Head of caudate nucleus (tissue), 42 donors: ENCODE data around the gene RIMS1.
A peak's percentile ranks its signal among the peaks of the same experiment; 100 is the strongest.
"Not testable (repeated sequence)": the region's sequence is repeated elsewhere in the genome, so short reads cannot be mapped to it uniquely, and the experiment has no call there.

ENCODE experiments used
- DNase-seq, 42 donors: peaks; one replicate each; pipeline versions ENCODE4 v3.0.0 to v3.0.0-alpha.2; 2020 to 2021; ENCODE audit warnings: mixed read lengths in 7 of 42
- intact Hi-C: fragments of 100-400 bp; cut with DNase I; formaldehyde crosslinking; loops from one replicate; pipeline ENCODE4 v1.15.0; 2022

RIMS1 gene

GRCh38 chr6:72288592-72288991 lies 402.2 kb downstream of the RIMS1 start:
- intact Hi-C loops: no loop called here
- DNase-seq: no peak

GRCh38 chr6:72290620-72291019 lies 404.3 kb downstream of the RIMS1 start:
- intact Hi-C loops: no loop called here
- DNase-seq: no peak

- DNase-seq: no peak
- intact Hi-C loops: no loop called here
Measured at GRCh38 chr6:72296375-72296774, 410.0 kb downstream of the RIMS1 start.

GRCh38 chr6:72305971-72306370 lies 419.6 kb downstream of the RIMS1 start:
- DNase-seq: no peak
- intact Hi-C loops: no loop called here

GRCh38 chr6:72316675-72317380 lies 430.5 kb downstream of the RIMS1 start:
- DNase-seq: peak in 2 of 42 donors; percentile 14 to 23
- intact Hi-C loops: no loop called here

- intact Hi-C loops: no loop called here
- DNase-seq: no peak
Measured at GRCh38 chr6:72321788-72322187, 435.4 kb downstream of the RIMS1 start.

GRCh38 chr6:72322771-72323170 lies 436.4 kb downstream of the RIMS1 start:
- intact Hi-C loops: no loop called here
- no peak for DNase-seq

- no peak for DNase-seq
- intact Hi-C loops: no loop called here
Measured at GRCh38 chr6:72324591-72324990, 438.2 kb downstream of the RIMS1 start.

GRCh38 chr6:72328775-72329174 lies 442.4 kb downstream of the RIMS1 start:
- intact Hi-C loops: no loop called here
- no peak for DNase-seq

- intact Hi-C loops, DNase-seq: not testable (repeated sequence)
Measured at GRCh38 chr6:72335203-72335602, 448.9 kb downstream of the RIMS1 start.

- intact Hi-C loops: no loop called here
- no peak for DNase-seq
Measured at GRCh38 chr6:72348926-72349325, 462.6 kb downstream of the RIMS1 start.

GRCh38 chr6:72350296-72350881 lies 464.0 kb downstream of the RIMS1 start:
- intact Hi-C loops: no loop called here

GRCh38 chr6:72363844-72364740 lies 477.7 kb downstream of the RIMS1 start:
- intact Hi-C loops: no loop called here
- DNase-seq: peak in 41 of 42 donors; percentile 7 to 87 (median 51)

More at GRCh38 chr6:72350296-72350881, 464.0 kb downstream of the RIMS1 start:
- DNase-seq: no peak

GRCh38 chr6:72365773-72366172 lies 479.4 kb downstream of the RIMS1 start:
- DNase-seq: no peak
- intact Hi-C loops: no loop called here

GRCh38 chr6:72367439-72367838 lies 481.1 kb downstream of the RIMS1 start:
- DNase-seq: no peak
- intact Hi-C loops: no loop called here

- DNase-seq: no peak
- intact Hi-C loops: no loop called here
Measured at GRCh38 chr6:72371473-72371872, 485.1 kb downstream of the RIMS1 start.

- no peak for DNase-seq
- intact Hi-C loops: no loop called here
Measured at GRCh38 chr6:72374172-72374571, 487.8 kb downstream of the RIMS1 start.

- intact Hi-C loops: no loop called here
- DNase-seq: no peak
Measured at GRCh38 chr6:72374857-72375256, 488.5 kb downstream of the RIMS1 start.

- intact Hi-C loops: no loop called here
- DNase-seq: no peak
Measured at GRCh38 chr6:72376736-72377135, 490.4 kb downstream of the RIMS1 start.

GRCh38 chr6:72381076-72381475 lies 494.7 kb downstream of the RIMS1 start:
- no peak for DNase-seq
- intact Hi-C loops: no loop called here
